Neural cell (in vitro differentiated cells): ENCODE results near the gene DHX36. TPM values are rescaled to one million over a fixed set of nuclear protein-coding genes. Genes with fewer than 3 reads are reported as not detected.

ENCODE experiments used
- H2AFZ ChIP-seq: fragments of 200-600, 300-800 bp; sonication (generic), shearing (Covaris generic); 2 replicates; pipeline ENCODE4 v1.6.0; 2014; ENCODE audit warnings: low read depth, mild to moderate bottlenecking, antibody characterized with exemption, low read length, moderate library complexity
- H3F3A ChIP-seq: fragments of 200-600 bp; shearing (Covaris generic); 2 replicates; pipeline ENCODE4 v1.6.1; 2016; ENCODE audit warnings: mild to moderate bottlenecking, moderate library complexity, mixed read lengths, antibody characterized with exemption, low read length; ENCODE audit not compliant: insufficient read depth, poor library complexity, severe bottlenecking
- H3K27ac ChIP-seq: fragments of 200-600, 300-800 bp; sonication (generic), shearing (Covaris generic); 2 replicates; pipeline ENCODE4 v1.5.1; 2014; ENCODE audit warnings: mild to moderate bottlenecking, low read length, moderate library complexity
- H3K27me3 ChIP-seq: fragments of 300-800, 200-600 bp; sonication (generic), shearing (Covaris generic); 2 replicates; pipeline ENCODE4 v1.6.0; 2014; ENCODE audit warnings: mild to moderate bottlenecking, low read depth, low read length, moderate library complexity; ENCODE audit not compliant: insufficient read depth
- H3K36me3 ChIP-seq: fragments of 300-800, 200-600 bp; sonication (generic), shearing (Covaris generic); 2 replicates; pipeline ENCODE4 v1.5.1; 2014; ENCODE audit warnings: mild to moderate bottlenecking, antibody characterized with exemption, low read length, moderate library complexity; ENCODE audit not compliant: insufficient read depth
- H3K4me2 ChIP-seq: fragments of 300-800, 200-600 bp; sonication (generic), shearing (Covaris generic); 2 replicates; pipeline ENCODE4 v1.6.0; 2014; ENCODE audit warnings: mild to moderate bottlenecking, low read length
- H3K4me3 ChIP-seq: fragments of 300-800, 200-600 bp; sonication (generic), shearing (Covaris generic); 2 replicates; pipeline ENCODE4 v1.5.1; 2014; ENCODE audit warnings: mild to moderate bottlenecking, low read length, moderate library complexity
- H3K79me2 ChIP-seq: fragments of 200-600 bp; shearing (Covaris generic); replicated peaks from 2 replicates; pipeline ENCODE4 v1.6.0; 2014; ENCODE audit warnings: mild to moderate bottlenecking, low read length, moderate library complexity; ENCODE audit not compliant: insufficient read depth
- H3K9ac ChIP-seq: fragments of 300-800, 200-600 bp; sonication (generic), shearing (Covaris generic); 2 replicates; pipeline ENCODE4 v1.6.1; 2016; ENCODE audit warnings: mild to moderate bottlenecking, low read length, mixed read lengths
- H3K9me2 ChIP-seq: fragments of 200-600 bp; shearing (Covaris generic); 2 replicates; pipeline ENCODE4 v1.6.1; 2016; ENCODE audit warnings: mild to moderate bottlenecking, low read length, mixed read lengths; ENCODE audit not compliant: insufficient read depth
- H3K9me3 ChIP-seq: fragments of 200-600, 300-800 bp; sonication (generic), shearing (Covaris generic); 2 replicates; pipeline ENCODE4 v1.6.1; 2016; ENCODE audit warnings: mild to moderate bottlenecking, mixed run types, low read length, moderate library complexity, mixed read lengths
- H4K20me1 ChIP-seq: fragments of 200-600 bp; shearing (Covaris generic); 2 replicates; pipeline ENCODE4 v1.6.1; 2016; ENCODE audit warnings: mild to moderate bottlenecking, mixed run types; ENCODE audit not compliant: insufficient read depth
- CTCF ChIP-seq: fragments of 450-650 bp; IDR thresholded peaks from 2 replicates; pipeline ENCODE4 v1.5.1; 2014; ENCODE audit warnings: antibody characterized with exemption, mild to moderate bottlenecking, moderate library complexity; ENCODE audit not compliant: poor library complexity, severe bottlenecking
- EP300 ChIP-seq: fragments of 450-650 bp; conservative IDR thresholded peaks from 2 replicates; pipeline ENCODE4 v1.6.1; 2014; ENCODE audit warnings: antibody characterized with exemption, mild to moderate bottlenecking, moderate library complexity; ENCODE audit not compliant: poor library complexity, severe bottlenecking
- EZH2 ChIP-seq: fragments of 200-600, 300-800 bp; shearing (Covaris generic), sonication (generic); IDR thresholded peaks from 2 replicates; pipeline ENCODE4 v1.6.1; 2014; ENCODE audit warnings: antibody characterized with exemption, low read length, borderline replicate concordance, mild to moderate bottlenecking; ENCODE audit not compliant: insufficient read depth, poor library complexity, severe bottlenecking
- MXI1 ChIP-seq: fragments of 450-650 bp; conservative IDR thresholded peaks from 2 replicates; pipeline ENCODE4 v1.6.1; 2014; ENCODE audit warnings: antibody characterized with exemption, mild to moderate bottlenecking; ENCODE audit not compliant: poor library complexity, severe bottlenecking
- POLR2AphosphoS5 ChIP-seq: IDR thresholded peaks from 2 replicates; pipeline ENCODE4 v1.6.1; 2012
- RAD21 ChIP-seq: fragments of 450-650 bp; conservative IDR thresholded peaks from 2 replicates; pipeline ENCODE4 v1.6.1; 2014; ENCODE audit warnings: antibody characterized with exemption, mild to moderate bottlenecking, moderate library complexity
- REST ChIP-seq: IDR thresholded peaks from 2 replicates; pipeline ENCODE4 v1.6.1; 2012; ENCODE audit warnings: borderline replicate concordance
- SMC3 ChIP-seq: fragments of 450-650 bp; conservative IDR thresholded peaks from 2 replicates; pipeline ENCODE4 v1.6.1; 2014; ENCODE audit warnings: antibody characterized with exemption, mild to moderate bottlenecking, moderate library complexity; ENCODE audit not compliant: poor library complexity
- TAF1 ChIP-seq: IDR thresholded peaks from 2 replicates; pipeline ENCODE4 v1.6.1; 2012; ENCODE audit warnings: low read depth
- polyA plus RNA-seq: library from polyadenylated mRNA; depleted of rRNA; stranded (reverse); fragments of >200 nt; gene quantifications from 2 replicates; pipeline ENCODE4 v1.2.3, GENCODE V29; 2014

DHX36 gene
- polyA plus RNA-seq, 1 donor from 2014 or later: 189 TPM

GRCh38 chr3:154290187-154290586 is 34.1 kb downstream of the DHX36 start:
- H3K27me3 ChIP-seq: no peaks in the 10 kb centered on the region
- no peak overlapping the region for H3K4me2 ChIP-seq
- H3K9ac ChIP-seq: no peak overlapping the region
- no peaks in the 10 kb centered on the region for H3K9me2 ChIP-seq
- H2AFZ ChIP-seq: no peak overlapping the region
- no peaks in the 10 kb centered on the region for H4K20me1 ChIP-seq
- H3K27ac ChIP-seq: no peak overlapping the region
- H3K79me2 ChIP-seq: no peaks in the 10 kb centered on the region
- H3K36me3 ChIP-seq: peaks cover 23% of the 10 kb centered on the region
- no peak for TF ChIP-seq TAF1
- no peak for TF ChIP-seq RAD21
- no peak for TF ChIP-seq CTCF
- no peak for TF ChIP-seq EZH2
- no peak for TF ChIP-seq REST
- no peak for TF ChIP-seq POLR2AphosphoS5
- TF ChIP-seq EP300: no peak
- no peak for TF ChIP-seq MXI1
- no peak for TF ChIP-seq SMC3
- no peaks in the 10 kb centered on the region for H3F3A ChIP-seq
- no peak overlapping the region for H3K4me3 ChIP-seq
- H3K9me3 ChIP-seq: no peaks in the 10 kb centered on the region

- no peaks in the 10 kb centered on the region for H3K79me2 ChIP-seq
- H3K9me3 ChIP-seq: no peaks in the 10 kb centered on the region
- H3K4me2 ChIP-seq: no peak overlapping the region
- H3K4me3 ChIP-seq: no peak overlapping the region
- H3K27me3 ChIP-seq: no peaks in the 10 kb centered on the region
- H3K9me2 ChIP-seq: no peaks in the 10 kb centered on the region
- no peaks in the 10 kb centered on the region for H3F3A ChIP-seq
- no peak overlapping the region for H3K27ac ChIP-seq
- no peaks in the 10 kb centered on the region for H4K20me1 ChIP-seq
- no peak for TF ChIP-seq REST
- no peak for TF ChIP-seq TAF1
- TF ChIP-seq EZH2: no peak
- no peak for TF ChIP-seq SMC3
- TF ChIP-seq EP300: no peak
- TF ChIP-seq RAD21: no peak
- TF ChIP-seq MXI1: no peak
- TF ChIP-seq POLR2AphosphoS5: no peak
- no peak for TF ChIP-seq CTCF
- no peak overlapping the region for H2AFZ ChIP-seq
- peaks cover 27% of the 10 kb centered on the region for H3K36me3 ChIP-seq
- no peak overlapping the region for H3K9ac ChIP-seq
Measured at GRCh38 chr3:154285221-154285620, 39.1 kb downstream of the DHX36 start.
